Activated CD8-positive, alpha-beta memory T cell treated with anti-CD3 and anti-CD28 coated beads for 48 hours (primary cell): ENCODE data around the gene DAAM2.
A peak's percentile ranks its signal among the peaks of the same experiment; 100 is the strongest.

Experiments
- DNase-seq, 3 experiments: peaks; one replicate each; pipeline ENCODE4 v3.0.0-alpha.2; 2020; ENCODE audit warnings: low read depth in 2 of 3, low spot score in 2 of 3

DAAM2 gene

DNA sequence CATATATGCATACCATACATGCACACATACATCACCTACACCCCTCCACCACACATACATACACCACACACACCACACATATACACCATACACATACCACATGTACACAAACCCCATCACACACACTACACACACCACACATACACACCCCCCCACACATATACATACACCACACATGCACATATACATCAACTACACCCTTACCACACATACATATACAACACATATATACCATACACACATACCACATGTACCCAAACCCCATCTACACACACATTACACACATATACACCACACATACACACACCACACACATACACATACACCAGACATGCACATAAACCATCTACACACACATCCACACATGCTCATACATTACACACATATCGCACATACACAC is 52.7 kb downstream of the DAAM2 start:
- no peak for DNase-seq

DNA sequence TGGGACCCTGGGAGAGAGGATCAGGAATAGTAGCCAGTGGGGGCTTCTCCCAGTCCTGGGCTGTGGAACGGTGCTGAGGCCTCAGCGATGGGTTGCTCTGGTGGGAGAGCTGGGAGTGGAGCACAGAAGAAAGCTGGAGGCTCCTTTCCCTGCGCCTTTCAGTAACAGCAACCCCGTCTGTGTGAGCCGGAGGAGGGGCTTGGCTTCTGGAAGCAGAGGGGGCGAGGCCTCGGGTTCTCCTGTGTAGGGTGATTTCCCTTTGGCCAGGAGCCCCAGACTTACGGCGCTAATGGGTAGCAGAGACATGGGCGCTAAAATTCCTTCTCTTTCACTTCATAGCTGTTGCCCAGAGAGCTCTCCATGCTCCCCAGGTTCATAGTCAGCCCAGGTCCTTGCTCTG is 55.0 kb downstream of the DAAM2 start:
- no peak for DNase-seq

DNA sequence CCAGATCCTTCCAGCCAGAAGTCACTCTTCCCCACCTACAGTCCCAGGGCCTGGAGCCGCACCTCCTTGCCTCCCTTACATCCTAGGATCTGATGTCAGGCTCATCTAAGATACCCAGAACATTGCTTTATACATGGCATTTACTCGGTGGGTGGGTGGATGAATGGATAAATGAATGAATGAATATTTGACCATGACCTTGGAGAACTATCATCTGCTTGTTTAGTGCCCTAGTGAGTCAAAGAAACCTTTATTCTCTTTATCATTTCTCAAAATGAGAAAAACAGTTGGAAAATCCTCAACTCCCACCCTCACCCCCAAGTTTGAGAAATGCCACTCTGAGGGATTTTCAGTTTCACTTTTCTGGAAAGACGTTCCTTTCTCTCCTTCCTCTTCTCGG is 56.0 kb downstream of the DAAM2 start:
- no peak for DNase-seq

DNA sequence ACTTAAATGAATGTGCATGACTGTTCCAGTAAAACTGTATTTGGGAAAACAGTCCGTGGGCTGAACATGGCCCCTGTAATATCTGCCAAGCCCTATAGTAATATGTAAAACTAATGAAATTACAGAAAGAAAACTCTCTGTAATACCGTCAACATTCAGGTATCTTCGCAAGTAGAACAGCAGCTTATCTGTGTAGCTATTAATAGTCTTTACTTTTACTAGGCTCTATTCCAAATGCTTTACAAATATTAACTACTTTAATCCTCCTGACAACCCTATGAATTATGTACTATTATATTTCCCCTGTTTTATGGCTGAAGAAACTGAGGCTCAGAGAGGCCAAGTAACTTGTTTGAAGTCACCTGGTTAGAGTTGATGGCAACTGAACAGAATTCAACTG is 57.1 kb downstream of the DAAM2 start:
- no peak for DNase-seq

DNA sequence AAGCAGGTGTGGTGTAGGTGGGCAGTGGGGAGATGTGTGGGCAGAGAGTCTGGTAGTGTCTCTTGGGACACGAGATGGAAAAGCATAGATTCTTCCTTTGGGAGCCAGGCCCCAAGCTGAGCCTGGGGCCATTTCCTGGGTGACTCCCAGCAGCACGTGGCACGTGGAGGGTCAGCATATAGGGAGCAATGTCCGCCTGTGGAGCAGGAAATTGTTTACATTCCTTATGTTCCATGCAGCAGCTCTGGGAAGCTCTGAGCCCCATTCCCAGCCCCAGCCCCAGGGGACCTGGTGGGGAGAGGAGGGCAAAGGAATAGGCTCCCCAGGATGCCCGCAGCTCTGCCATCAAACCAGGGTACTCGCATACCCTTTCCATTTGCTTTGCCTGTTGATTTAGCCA is 57.6 kb downstream of the DAAM2 start:
- no peak for DNase-seq

DNA sequence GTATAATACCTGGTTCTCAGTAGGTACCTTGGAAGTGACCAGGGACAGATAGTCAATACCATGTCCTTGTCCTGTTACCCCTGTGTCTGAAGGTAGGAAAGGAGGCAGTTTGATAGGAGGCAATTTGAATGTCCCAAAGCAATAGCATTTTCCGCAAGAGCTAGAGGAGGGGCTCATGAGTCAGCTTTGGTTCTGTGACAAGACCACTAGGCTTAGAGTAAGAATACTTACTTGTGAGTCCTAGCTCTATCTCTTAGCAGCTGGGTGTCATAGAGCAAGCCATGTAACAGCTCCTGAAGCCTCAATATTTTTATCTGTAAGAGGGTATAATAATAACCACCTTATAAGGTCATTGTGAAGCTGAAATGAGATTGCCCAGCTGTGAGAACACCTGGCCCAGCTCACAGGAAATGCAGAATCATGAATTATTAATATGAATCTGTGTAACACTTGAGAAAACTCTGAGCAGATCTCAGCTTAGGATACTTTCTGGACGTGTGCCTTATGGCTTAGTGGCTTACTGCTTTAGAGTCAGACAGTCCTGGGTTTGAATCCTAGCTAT is 58.6 kb downstream of the DAAM2 start:
- DNase-seq = no peak

DNA sequence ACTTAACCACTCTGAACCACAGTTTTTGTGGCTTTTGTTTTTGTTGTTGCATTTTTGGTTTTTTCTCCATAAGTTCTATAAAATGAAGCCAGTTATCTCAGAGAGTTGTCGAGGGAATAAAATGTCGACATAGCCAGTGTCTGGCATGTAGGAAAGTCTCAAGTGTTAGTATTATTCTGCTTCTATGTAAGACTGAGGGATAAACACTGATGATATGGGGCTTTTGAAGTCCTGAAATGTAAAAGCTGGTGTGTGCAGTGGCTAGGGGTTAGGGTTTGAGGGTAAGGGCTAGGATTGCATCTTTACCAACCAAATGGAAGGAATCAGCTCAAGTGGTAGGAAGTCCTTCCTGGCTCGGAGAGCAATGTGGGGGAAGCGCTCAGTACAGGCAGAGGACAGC is 59.2 kb downstream of the DAAM2 start:
- DNase-seq = no peak

DNA sequence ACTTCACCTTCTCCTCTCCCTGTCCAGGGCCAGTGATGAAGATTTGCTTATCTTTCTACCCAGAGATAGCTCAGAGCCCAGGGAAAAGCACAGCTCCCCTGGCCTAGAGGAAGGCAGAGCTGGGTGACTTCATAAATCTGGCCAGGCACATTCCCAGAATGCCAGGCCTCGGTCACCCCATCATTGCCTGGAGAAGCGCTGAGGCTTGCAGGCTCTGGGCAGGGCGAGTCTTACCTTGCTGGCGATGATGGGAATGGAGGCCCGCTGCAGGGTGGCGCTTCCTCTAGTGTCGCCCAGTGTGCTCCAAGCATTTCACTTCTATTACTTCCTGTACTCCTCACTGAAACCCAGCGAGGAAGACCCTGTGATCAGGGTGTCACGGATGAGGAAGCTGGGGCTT is 60.1 kb downstream of the DAAM2 start:
- no peak for DNase-seq

DNA sequence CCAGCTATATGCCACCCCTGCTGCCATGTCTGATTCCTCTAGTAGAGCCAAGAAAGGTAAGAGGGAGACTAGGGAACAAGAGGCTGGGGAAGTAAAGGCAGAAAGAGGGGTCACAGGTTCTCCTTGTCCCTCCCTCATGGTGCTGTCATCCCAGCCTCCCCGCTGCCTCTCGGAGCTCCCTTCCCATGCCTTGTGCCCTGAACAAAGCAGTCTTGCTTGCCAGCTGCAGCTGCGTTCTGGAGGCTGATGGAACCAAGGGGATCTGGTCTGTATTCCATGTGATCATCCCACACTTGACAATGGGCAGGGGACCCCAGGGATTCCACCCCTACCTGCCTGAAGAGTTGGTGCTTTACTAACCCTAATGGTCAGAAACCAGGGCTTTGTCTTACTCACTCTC is 61.4 kb downstream of the DAAM2 start:
- DNase-seq = no peak

DNA sequence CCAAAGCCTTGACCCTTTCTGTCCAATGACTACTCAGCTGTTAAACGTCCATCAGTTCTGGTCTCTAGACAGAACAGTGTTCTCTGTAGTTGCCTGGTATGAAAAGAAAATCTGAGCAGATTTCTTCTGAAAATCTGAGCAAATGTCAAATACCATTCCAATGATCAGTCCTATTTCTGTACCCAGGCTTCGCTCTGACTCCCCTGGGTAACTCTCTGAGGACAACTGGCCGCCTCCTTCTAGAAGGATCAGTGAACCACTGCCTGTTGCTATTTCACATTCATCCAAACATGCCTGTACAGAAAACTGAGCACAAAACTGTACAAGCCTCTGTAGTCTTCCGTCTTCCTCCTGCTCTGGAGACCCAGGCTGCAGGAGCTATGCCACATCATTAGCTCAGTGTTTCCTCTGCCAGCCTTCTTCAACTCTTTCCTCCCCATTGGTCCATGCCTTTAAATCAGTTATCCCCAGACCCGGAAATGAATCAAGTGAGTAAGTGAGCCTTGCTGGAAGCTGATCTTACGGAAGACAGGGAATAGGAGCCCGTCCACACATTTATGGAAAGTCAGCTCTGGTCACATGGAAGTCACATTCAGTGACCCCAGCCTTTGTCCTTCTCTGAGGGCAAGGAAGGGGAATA is 63.3 kb downstream of the DAAM2 start:
- no peak for DNase-seq

DNA sequence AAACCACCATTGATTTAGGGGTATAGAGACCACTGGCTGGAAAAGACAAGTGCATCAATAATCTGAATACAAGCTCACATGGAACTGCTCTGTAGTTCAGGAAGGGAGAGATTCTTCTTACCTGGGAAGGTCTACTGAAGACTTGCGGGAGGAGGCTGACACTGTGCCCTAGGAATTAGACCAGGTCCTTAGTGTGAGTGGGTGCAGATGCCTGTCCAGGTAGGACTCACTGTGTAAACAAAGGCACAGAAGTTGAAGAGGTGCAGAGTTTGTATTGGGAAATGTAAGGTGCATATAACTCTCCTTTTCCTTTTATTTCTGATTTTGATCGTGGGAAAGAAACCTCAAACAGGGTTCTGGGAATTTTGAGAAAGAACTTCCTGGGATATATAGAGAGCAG is 66.8 kb downstream of the DAAM2 start:
- DNase-seq = no peak

DNA sequence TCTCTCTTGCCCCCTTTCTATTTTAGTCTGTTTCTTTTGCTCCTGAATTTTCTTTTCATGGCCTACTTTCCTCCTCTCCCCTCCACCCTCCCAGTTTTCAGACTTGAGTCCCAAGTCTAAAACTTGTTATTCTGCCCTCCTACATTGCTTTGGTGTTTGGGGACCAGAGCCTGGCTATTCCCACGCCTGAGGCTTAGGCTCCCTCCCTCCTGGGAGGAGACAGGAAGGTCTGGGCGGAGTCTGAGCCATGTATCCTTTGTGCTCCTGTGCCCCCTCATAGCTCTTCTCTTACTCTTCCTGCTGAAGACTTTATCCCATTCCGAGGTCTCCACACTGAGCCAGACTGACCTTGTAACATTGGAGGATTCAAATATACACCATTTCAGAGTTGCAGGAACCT is 69.5 kb downstream of the DAAM2 start:
- no peak for DNase-seq

DNA sequence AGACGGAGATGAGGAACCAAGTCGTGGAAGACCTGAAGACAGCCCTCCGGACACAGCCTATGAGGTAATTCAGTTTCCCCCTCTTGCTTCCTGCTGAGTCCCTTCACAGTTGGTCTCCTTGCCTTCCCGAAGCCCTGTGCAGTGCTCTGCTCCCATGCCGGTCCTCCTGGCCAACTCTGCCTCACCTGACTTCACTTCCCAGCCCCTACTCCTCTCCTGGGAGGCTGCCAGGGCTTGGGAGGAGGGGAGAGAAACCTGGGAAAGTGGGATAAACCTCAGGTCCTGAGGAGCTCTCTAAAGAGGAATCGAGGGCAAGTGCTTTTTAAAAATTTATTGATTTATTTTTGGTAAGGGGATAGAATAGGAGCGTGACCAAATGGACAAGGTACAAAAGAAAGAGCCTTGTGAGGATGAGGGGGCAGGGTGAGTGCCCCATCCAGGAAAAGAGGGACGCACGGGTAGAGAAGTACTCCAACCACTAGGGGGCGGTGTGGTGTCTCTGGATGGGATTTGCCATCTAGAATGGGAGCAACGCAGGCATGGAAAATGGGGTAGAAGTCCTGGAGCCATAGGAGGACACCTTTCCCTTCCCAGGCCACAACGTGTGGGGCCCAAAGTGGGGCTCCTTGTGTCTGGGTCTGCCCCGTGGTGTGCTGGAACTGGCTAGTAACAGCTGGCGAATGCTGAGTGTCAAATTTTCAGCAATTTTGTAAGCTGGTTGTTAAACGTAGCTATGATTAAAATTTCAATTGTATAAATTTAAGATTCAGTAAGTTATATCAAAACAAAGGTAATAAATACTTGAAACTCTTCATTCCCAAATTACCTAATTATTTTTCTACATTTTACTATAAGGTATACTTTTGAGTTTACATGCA is 73.1 kb downstream of the DAAM2 start:
- peak; percentile 23 to 54 (median 47) for DNase-seq

DNA sequence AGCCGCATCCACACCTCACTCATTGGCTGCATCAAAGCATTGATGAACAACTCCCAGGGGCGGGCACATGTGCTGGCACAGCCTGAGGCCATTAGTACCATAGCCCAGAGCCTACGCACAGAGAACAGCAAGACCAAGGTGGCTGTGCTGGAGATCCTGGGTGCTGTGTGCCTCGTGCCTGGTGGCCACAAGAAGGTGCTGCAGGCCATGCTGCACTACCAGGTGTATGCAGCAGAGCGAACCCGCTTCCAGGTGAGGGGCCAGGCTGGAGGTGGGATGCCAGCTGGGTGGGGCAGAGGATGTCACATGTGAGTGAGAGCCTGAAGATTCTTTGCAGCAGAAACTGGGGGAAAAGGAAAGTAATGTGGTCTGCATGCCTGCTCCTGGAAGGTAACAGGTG is 75.4 kb downstream of the DAAM2 start:
- DNase-seq = no peak

DNA sequence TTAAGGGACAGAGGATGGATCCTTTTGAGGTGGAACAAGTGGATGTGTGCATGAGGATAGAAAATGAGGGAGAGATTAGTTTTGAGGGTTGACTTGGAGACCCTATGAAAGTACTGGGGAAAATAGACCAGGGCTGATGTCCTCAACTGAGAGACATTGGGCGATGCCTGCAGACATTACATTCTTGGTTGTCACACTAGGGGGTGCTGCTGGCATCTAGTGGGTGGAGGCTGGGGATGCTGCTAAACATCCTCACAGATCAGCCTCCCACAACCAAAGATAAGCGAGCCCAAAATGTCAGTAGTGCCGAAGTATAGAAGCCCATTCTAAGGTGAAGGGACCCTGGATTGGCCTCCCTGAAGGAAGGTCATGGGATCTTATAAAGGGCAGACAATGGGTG is 78.8 kb downstream of the DAAM2 start:
- DNase-seq = no peak

DNA sequence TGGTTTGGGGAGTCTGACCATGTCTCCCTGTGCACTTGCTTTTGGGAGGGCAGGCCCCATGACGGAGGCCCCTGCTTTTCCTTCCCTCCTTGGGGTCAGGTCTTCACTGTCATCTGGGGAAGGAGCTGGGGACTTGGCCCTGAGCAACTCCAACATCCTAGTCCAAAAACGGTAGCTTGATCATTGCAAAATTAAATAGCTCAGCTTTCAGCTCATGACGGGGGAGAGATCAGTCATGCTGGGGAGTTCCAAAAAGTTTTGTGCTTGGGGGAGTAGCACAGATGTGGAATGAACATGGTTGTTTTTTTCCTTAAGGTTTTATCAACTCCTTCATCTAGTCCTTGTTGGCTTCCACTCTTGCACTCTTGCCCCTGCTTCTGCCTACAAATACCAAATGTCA is 81.3 kb downstream of the DAAM2 start:
- DNase-seq = no peak

DNA sequence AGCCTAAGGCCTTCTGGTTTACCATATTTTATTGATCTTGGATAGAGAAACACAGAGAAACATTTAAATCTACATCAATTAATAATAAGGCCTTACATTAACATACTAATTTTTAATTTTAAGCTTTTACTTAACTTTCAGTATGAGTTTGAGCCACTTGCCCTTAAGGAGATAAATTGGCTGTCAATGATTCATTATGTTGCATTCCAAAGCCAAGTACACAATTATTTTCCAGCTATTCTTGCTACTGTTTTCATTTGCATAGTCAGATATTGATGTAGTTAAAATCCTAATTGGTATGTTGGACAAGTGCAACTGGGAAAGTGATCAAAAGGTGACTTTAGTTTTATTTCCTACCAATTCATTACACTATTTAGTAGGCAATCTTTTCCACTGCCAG is 83.9 kb downstream of the DAAM2 start:
- no peak for DNase-seq

DNA sequence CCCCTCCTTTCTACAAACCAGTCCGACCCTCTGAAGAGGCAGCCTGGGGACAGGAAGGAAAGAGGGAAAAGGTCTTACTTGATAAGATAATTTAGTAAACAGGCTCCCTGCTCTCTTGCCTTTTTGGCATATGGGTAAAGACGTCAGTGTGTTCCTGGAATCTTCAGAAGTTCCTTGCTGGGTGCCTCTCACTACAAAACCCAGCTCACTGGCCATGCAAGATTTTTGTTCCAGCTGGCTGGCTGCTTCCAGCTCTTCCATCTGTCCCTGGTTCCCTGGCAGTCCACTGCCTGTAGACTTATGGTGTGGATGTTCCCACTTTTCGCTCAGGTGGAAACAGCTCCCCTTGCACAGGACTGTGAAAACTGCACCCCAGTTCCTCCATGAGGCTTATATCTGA is 84.7 kb downstream of the DAAM2 start:
- DNase-seq = no peak

DNA sequence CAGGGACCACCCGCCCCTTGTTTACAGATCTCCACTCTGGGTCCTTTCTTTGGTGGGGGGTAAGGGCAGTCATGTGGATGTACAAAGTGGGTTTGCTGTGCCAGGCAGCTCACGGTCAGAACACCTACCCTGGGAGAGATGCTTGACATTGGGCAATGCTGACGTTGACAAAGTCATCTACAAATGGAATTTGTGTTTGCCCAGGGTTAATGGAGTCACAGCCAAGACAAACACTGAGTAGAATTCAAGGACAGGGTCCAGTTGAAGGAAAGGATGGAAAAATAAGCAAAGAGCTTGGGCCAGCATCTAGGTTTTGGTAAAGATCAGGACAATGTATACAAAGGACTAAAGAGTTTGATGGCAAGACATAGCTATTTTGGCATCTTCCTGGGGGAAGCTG is 87.4 kb downstream of the DAAM2 start:
- no peak for DNase-seq

DNA sequence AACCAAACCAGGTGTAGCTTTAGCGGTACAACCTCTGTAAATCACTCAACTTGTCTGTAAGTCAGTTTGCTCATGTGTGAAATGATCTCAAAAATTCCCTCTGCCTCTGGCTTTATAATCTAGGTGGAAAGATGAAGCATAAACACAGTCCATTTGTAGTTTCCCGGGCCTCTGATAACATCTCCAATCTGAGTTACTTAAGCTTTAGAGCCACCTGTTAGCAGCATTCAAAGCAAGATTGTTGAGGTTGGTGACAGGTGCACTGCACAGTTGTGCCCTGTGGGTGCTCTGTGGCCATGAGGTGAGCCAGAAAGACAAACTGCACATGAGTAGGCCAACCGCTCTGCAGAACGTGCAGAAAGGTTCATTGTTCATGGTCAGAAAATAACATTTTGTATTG is 88.4 kb downstream of the DAAM2 start:
- no peak for DNase-seq

DNA sequence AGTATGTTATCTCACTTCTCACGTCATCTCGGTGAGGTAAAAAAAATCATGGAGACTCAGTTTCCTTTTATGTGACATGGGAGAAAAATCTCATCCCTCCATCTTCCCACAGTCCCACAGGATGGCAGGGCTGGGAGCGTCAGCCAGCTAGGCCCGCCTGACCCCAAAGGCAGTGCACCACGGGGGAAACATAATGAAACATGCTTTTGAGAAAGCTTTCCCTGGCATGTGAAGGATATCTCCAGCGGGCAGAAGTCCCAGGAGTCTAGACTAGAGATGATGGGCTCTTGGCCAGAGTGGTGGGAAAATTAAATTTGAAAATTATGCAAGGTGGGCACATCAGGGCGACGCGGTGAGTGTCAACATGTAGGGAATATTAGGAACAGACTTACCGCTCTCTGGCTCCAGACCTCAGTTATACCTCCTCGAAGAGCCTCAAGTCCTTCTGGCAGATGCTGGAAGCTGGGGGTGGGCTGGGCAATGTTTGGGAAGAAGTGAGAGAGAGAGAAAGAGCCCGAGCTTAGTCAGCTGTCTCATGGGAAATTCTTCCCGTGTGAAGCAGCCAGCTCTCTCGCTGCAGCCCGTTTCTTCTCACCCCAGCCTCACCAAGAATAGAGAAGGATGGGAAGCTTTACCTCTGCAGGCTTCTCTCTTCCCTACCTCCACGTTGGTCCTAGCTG is 89.8 kb downstream of the DAAM2 start:
- DNase-seq = no peak

DNA sequence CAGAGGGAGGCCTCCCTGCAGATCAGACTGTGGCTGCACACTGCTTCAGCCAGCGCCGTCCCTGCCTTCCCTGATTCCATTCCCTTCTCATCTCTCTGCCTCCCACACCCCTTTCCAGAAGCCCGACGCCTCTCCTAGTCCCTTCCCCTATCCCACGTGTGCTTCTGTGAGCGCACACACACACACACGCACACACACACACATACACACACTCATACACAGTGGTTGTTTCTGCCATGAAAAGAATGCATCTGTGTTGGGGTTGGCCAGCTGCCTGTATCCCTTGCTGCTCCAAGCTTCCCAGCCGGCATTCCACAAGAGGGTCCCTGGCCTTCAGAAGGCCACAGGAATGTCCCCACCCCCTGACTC is 90.3 kb downstream of the DAAM2 start:
- no peak for DNase-seq
